ENCODE results near the gene TMPRSS15. TPM values are rescaled to one million over a fixed set of nuclear protein-coding genes. Genes with fewer than 3 reads are reported as not detected.
"Not testable (repeated sequence)": the region's sequence is repeated elsewhere in the genome, so short reads cannot be mapped to it uniquely, and the experiment has no call there.

Gene TMPRSS15
- total RNA-seq, 1 experiment from 2014 or later: not detected

GRCh38 chr21:18382934-18383619, 20.5 kb downstream of the TMPRSS15 start:
- H3K4me1 ChIP-seq (replicated peaks); H3K9me3 ChIP-seq (replicated peaks); H3K4me3 ChIP-seq; DNase-seq (ENCODE audit: low read depth in 1 of 2, low spot score in 2 of 2); H3K27ac ChIP-seq; H3K36me3 ChIP-seq; H3K27me3 ChIP-seq (replicated peaks): not testable (repeated sequence)

GRCh38 chr21:18382141-18382540, 21.4 kb downstream of the TMPRSS15 start:
- Histone ChIP-seq H3K4me3 (no peak overlapping the region), H3K4me1 (replicated peaks) (no peaks in the 10 kb centered on the region), H3K27me3 (replicated peaks) (no peaks in the 10 kb centered on the region), H3K27ac (no peak overlapping the region), H3K36me3 (no peaks in the 10 kb centered on the region), H3K9me3 (replicated peaks) (no peaks in the 10 kb centered on the region)
- DNase-seq (ENCODE audit: low read depth in 1 of 2, low spot score in 2 of 2): no peak

GRCh38 chr21:18373606-18374005, 30.0 kb downstream of the TMPRSS15 start:
- Histone ChIP-seq H3K27me3 (replicated peaks) (no peaks in the 10 kb centered on the region), H3K4me3 (no peak overlapping the region), H3K4me1 (replicated peaks) (no peaks in the 10 kb centered on the region), H3K27ac (no peak overlapping the region), H3K36me3 (no peaks in the 10 kb centered on the region), H3K9me3 (replicated peaks) (0 out of 2 replicates have a peak, but pooled peaks cover 7% of the 10 kb centered on the region)
- DNase-seq (ENCODE audit: low read depth in 1 of 2, low spot score in 2 of 2): no peak

- Histone ChIP-seq H3K4me1 (replicated peaks) (no peaks in the 10 kb centered on the region), H3K27ac (no peak overlapping the region), H3K9me3 (replicated peaks) (0 out of 2 replicates have a peak, but pooled peaks cover 7% of the 10 kb centered on the region), H3K4me3 (no peak overlapping the region), H3K27me3 (replicated peaks) (no peaks in the 10 kb centered on the region), H3K36me3 (no peaks in the 10 kb centered on the region)
- DNase-seq (ENCODE audit: low read depth in 1 of 2, low spot score in 2 of 2): no peak
These were observed 33.3 kb downstream of the TMPRSS15 start for GRCh38 chr21:18370301-18370700.

GRCh38 chr21:18369115-18369514, 34.5 kb downstream of the TMPRSS15 start:
- DNase-seq (ENCODE audit: low read depth in 1 of 2, low spot score in 2 of 2): no peak
- H3K4me3 ChIP-seq: no peak overlapping the region
- 0 out of 2 replicates have a peak, but pooled peaks cover 2% of the 10 kb centered on the region for H3K9me3 ChIP-seq (replicated peaks)
- no peaks in the 10 kb centered on the region for H3K36me3 ChIP-seq
- H3K4me1 ChIP-seq (replicated peaks): no peaks in the 10 kb centered on the region
- no peaks in the 10 kb centered on the region for H3K27me3 ChIP-seq (replicated peaks)
- H3K27ac ChIP-seq: no peak overlapping the region

GRCh38 chr21:18368205-18368604, 35.4 kb downstream of the TMPRSS15 start:
- Histone ChIP-seq H3K27ac (no peak overlapping the region), H3K36me3 (no peaks in the 10 kb centered on the region), H3K9me3 (replicated peaks) (no peaks in the 10 kb centered on the region), H3K4me3 (no peak overlapping the region), H3K27me3 (replicated peaks) (no peaks in the 10 kb centered on the region), H3K4me1 (replicated peaks) (no peaks in the 10 kb centered on the region)
- DNase-seq (ENCODE audit: low read depth in 1 of 2, low spot score in 2 of 2): no peak

GRCh38 chr21:18356801-18357200, 46.8 kb downstream of the TMPRSS15 start:
- H3K27ac ChIP-seq: no peak overlapping the region
- no peaks in the 10 kb centered on the region for H3K9me3 ChIP-seq (replicated peaks)
- H3K36me3 ChIP-seq: no peaks in the 10 kb centered on the region
- no peaks in the 10 kb centered on the region for H3K27me3 ChIP-seq (replicated peaks)
- H3K4me1 ChIP-seq (replicated peaks): no peaks in the 10 kb centered on the region
- H3K4me3 ChIP-seq: no peak overlapping the region
- DNase-seq (ENCODE audit: low read depth in 1 of 2, low spot score in 2 of 2): no peak

- Histone ChIP-seq H3K4me3 (no peak overlapping the region), H3K9me3 (replicated peaks) (no peaks in the 10 kb centered on the region), H3K27me3 (replicated peaks) (no peaks in the 10 kb centered on the region), H3K27ac (no peak overlapping the region), H3K4me1 (replicated peaks) (no peaks in the 10 kb centered on the region), H3K36me3 (no peaks in the 10 kb centered on the region)
- DNase-seq (ENCODE audit: low read depth in 1 of 2, low spot score in 2 of 2): no peak
These were observed 48.6 kb downstream of the TMPRSS15 start for GRCh38 chr21:18354947-18355346.

GRCh38 chr21:18350216-18350615, 53.4 kb downstream of the TMPRSS15 start:
- DNase-seq (ENCODE audit: low read depth in 1 of 2, low spot score in 2 of 2): no peak
- no peaks in the 10 kb centered on the region for H3K9me3 ChIP-seq (replicated peaks)
- H3K4me3 ChIP-seq: no peak overlapping the region
- H3K27ac ChIP-seq: no peak overlapping the region
- no peaks in the 10 kb centered on the region for H3K27me3 ChIP-seq (replicated peaks)
- no peaks in the 10 kb centered on the region for H3K4me1 ChIP-seq (replicated peaks)
- H3K36me3 ChIP-seq: no peaks in the 10 kb centered on the region

GRCh38 chr21:18349468-18349867, 54.1 kb downstream of the TMPRSS15 start:
- Histone ChIP-seq H3K9me3 (replicated peaks) (no peaks in the 10 kb centered on the region), H3K4me3 (no peak overlapping the region), H3K36me3 (no peaks in the 10 kb centered on the region), H3K27ac (no peak overlapping the region), H3K27me3 (replicated peaks) (no peaks in the 10 kb centered on the region), H3K4me1 (replicated peaks) (no peaks in the 10 kb centered on the region)
- no peak for DNase-seq (ENCODE audit: low read depth in 1 of 2, low spot score in 2 of 2)

- H3K4me3 ChIP-seq: no peak overlapping the region
- H3K36me3 ChIP-seq: no peaks in the 10 kb centered on the region
- H3K27me3 ChIP-seq (replicated peaks): no peaks in the 10 kb centered on the region
- no peaks in the 10 kb centered on the region for H3K4me1 ChIP-seq (replicated peaks)
- no peaks in the 10 kb centered on the region for H3K9me3 ChIP-seq (replicated peaks)
- H3K27ac ChIP-seq: no peak overlapping the region
- no peak for DNase-seq (ENCODE audit: low read depth in 1 of 2, low spot score in 2 of 2)
These were observed 63.1 kb downstream of the TMPRSS15 start for GRCh38 chr21:18340387-18340942.

GRCh38 chr21:18335651-18336236, 67.8 kb downstream of the TMPRSS15 start:
- H3K36me3 ChIP-seq: no peaks in the 10 kb centered on the region
- no peaks in the 10 kb centered on the region for H3K4me1 ChIP-seq (replicated peaks)
- H3K9me3 ChIP-seq (replicated peaks): no peaks in the 10 kb centered on the region
- DNase-seq (ENCODE audit: low read depth in 1 of 2, low spot score in 2 of 2): no peak
- H3K27ac ChIP-seq: no peak overlapping the region
- H3K27me3 ChIP-seq (replicated peaks): no peaks in the 10 kb centered on the region
- H3K4me3 ChIP-seq: no peak overlapping the region

- no peaks in the 10 kb centered on the region for H3K36me3 ChIP-seq
- DNase-seq (ENCODE audit: low read depth in 1 of 2, low spot score in 2 of 2): no peak
- H3K27ac ChIP-seq: no peak overlapping the region
- H3K27me3 ChIP-seq (replicated peaks): no peaks in the 10 kb centered on the region
- H3K9me3 ChIP-seq (replicated peaks): no peaks in the 10 kb centered on the region
- H3K4me1 ChIP-seq (replicated peaks): no peaks in the 10 kb centered on the region
- H3K4me3 ChIP-seq: no peak overlapping the region
These were observed 69.5 kb downstream of the TMPRSS15 start for GRCh38 chr21:18334066-18334465.

GRCh38 chr21:18318156-18318555, 85.4 kb downstream of the TMPRSS15 start:
- no peaks in the 10 kb centered on the region for H3K4me1 ChIP-seq (replicated peaks)
- H3K9me3 ChIP-seq (replicated peaks): no peaks in the 10 kb centered on the region
- DNase-seq (ENCODE audit: low read depth in 1 of 2, low spot score in 2 of 2): no peak
- H3K4me3 ChIP-seq: no peak overlapping the region
- H3K36me3 ChIP-seq: no peaks in the 10 kb centered on the region
- no peaks in the 10 kb centered on the region for H3K27me3 ChIP-seq (replicated peaks)
- H3K27ac ChIP-seq: no peak overlapping the region

All from SJSA1 (cell line).